ENCODE data around the gene TMEM236.

DNA sequence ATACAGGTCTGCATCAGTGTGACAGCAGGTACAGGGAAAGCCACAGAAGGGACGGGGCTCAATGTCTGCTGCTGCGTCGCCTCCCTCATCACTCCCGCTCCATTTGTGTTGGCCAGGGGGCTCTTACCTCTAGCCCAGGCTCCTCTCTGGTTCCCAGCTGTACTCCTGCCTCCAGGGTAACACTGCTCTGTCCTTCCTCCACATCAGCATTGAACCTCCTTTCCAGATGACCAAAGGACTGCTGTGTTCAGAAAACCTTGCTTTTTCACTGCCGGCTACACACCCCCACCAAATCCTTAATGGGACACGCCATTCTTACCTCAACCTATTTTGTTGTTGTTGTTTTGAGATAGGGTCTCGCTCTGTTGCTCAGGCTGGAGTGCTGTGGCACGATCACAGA is 2.1 kb upstream of the TMEM236 start:
- TF ChIP-seq, protein P1, sequence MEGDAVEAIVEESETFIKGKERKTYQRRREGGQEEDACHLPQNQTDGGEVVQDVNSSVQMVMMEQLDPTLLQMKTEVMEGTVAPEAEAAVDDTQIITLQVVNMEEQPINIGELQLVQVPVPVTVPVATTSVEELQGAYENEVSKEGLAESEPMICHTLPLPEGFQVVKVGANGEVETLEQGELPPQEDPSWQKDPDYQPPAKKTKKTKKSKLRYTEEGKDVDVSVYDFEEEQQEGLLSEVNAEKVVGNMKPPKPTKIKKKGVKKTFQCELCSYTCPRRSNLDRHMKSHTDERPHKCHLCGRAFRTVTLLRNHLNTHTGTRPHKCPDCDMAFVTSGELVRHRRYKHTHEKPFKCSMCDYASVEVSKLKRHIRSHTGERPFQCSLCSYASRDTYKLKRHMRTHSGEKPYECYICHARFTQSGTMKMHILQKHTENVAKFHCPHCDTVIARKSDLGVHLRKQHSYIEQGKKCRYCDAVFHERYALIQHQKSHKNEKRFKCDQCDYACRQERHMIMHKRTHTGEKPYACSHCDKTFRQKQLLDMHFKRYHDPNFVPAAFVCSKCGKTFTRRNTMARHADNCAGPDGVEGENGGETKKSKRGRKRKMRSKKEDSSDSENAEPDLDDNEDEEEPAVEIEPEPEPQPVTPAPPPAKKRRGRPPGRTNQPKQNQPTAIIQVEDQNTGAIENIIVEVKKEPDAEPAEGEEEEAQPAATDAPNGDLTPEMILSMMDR (IDR thresholded peaks at IDR 0.05) = no peak
- no peak for TF ChIP-seq POLR2A (IDR thresholded peaks at IDR 0.05)

All from Peyer's patch (tissue), 4 donors.